Astrocyte (in vitro differentiated cells and primary cell): ENCODE results near the gene MYOZ2. TPM values are rescaled to one million over a fixed set of nuclear protein-coding genes. Genes with fewer than 3 reads are reported as not detected.

ENCODE experiments used
- DNase-seq: peaks from one replicate; pipeline ENCODE4 v3.0.0-alpha.2; 2010; ENCODE audit warnings: low read depth
- FAIRE-seq: peaks from 2 replicates; lab custom pipeline; 2011; peaks lifted over from hg19 to GRCh38; lab: Jason Lieb, UNC
- H2AFZ ChIP-seq: 2 replicates; pipeline ENCODE4 v1.6.0; 2012; ENCODE audit warnings: low read depth, low read length, inconsistent platforms
- H3K27ac ChIP-seq: 2 replicates; pipeline ENCODE4 v1.5.1; 2011; ENCODE audit warnings: low read depth, low read length, inconsistent platforms
- H3K27me3 ChIP-seq: 2 replicates; pipeline ENCODE4 v1.6.0; 2011; ENCODE audit warnings: low read length, inconsistent platforms; ENCODE audit not compliant: insufficient read depth
- H3K36me3 ChIP-seq: 2 replicates; pipeline ENCODE4 v1.5.1; 2011; ENCODE audit warnings: low read length, inconsistent platforms; ENCODE audit not compliant: insufficient read depth
- H3K4me1 ChIP-seq: 2 replicates; pipeline ENCODE4 v1.5.1; 2011; ENCODE audit warnings: low read length, inconsistent platforms; ENCODE audit not compliant: insufficient read depth
- H3K4me2 ChIP-seq: 2 replicates; pipeline ENCODE4 v1.6.0; 2012; ENCODE audit warnings: low read length, inconsistent platforms
- H3K4me3 ChIP-seq: 2 replicates; pipeline ENCODE4 v1.5.1; 2011; ENCODE audit warnings: low read depth, mild to moderate bottlenecking, low read length, inconsistent platforms; ENCODE audit not compliant: insufficient read depth
- H3K79me2 ChIP-seq: 2 replicates; pipeline ENCODE4 v1.6.0; 2012; ENCODE audit warnings: mild to moderate bottlenecking, low read length, inconsistent platforms; ENCODE audit not compliant: insufficient read depth
- H3K9ac ChIP-seq: 2 replicates; pipeline ENCODE4 v1.6.0; 2012; ENCODE audit warnings: mild to moderate bottlenecking, low read length, inconsistent platforms
- H3K9me3 ChIP-seq: 2 replicates; pipeline ENCODE4 v1.5.1; 2012; ENCODE audit warnings: low read depth, mild to moderate bottlenecking, low read length, inconsistent platforms; ENCODE audit not compliant: insufficient read depth
- H4K20me1 ChIP-seq: 2 replicates; pipeline ENCODE4 v1.6.0; 2012; ENCODE audit warnings: low read length, inconsistent platforms; ENCODE audit not compliant: insufficient read depth
- H3K27ac Mint-ChIP-seq: one replicate; pipeline ENCODE4 v1.8.0; 2021; ENCODE audit warnings: mild to moderate bottlenecking, mixed read lengths; ENCODE audit not compliant: unreplicated experiment
- H3K27me3 Mint-ChIP-seq: one replicate; pipeline ENCODE4 v1.8.0; 2021; ENCODE audit warnings: low read depth, mixed read lengths; ENCODE audit not compliant: unreplicated experiment
- H3K36me3 Mint-ChIP-seq: one replicate; pipeline ENCODE4 v1.8.0; 2021; ENCODE audit warnings: low read depth, mixed read lengths; ENCODE audit not compliant: unreplicated experiment
- H3K4me1 Mint-ChIP-seq: one replicate; pipeline ENCODE4 v1.8.0; 2021; ENCODE audit warnings: low read depth, mixed read lengths; ENCODE audit not compliant: unreplicated experiment
- H3K4me3 Mint-ChIP-seq: one replicate; pipeline ENCODE4 v1.8.0; 2021; ENCODE audit warnings: mild to moderate bottlenecking, moderate library complexity, mixed read lengths; ENCODE audit not compliant: unreplicated experiment
- H3K9me3 Mint-ChIP-seq: one replicate; pipeline ENCODE4 v1.8.0; 2021; ENCODE audit warnings: mild to moderate bottlenecking, mixed read lengths; ENCODE audit not compliant: unreplicated experiment
- CTCF ChIP-seq: IDR thresholded peaks from 2 replicates; pipeline ENCODE4 v1.5.1; 2011; ENCODE audit warnings: low read depth, mild to moderate bottlenecking, inconsistent platforms, low read length, moderate library complexity; ENCODE audit not compliant: insufficient read depth
- EZH2 ChIP-seq: IDR thresholded peaks from 2 replicates; pipeline ENCODE4 v1.6.1; 2012; ENCODE audit warnings: mild to moderate bottlenecking, low read length, inconsistent platforms; ENCODE audit not compliant: insufficient read depth
- total RNA-seq: library from RNA; stranded (reverse); gene quantifications from 2 replicates; pipeline ENCODE4 v1.2.1, GENCODE V29; 2021

Gene MYOZ2
- total RNA-seq, 1 donor from 2014 or later, result 1.1 TPM

GRCh38 chr4:119125931-119126330, 9.7 kb upstream of the MYOZ2 start:
- H3K36me3 Mint-ChIP-seq, result no peaks in the 10 kb centered on the region
- H3K9me3 ChIP-seq, result no peaks in the 10 kb centered on the region
- H3K4me2 ChIP-seq, result no peak overlapping the region
- no peak for TF ChIP-seq EZH2
- no peak for TF ChIP-seq CTCF
- no peaks in the 10 kb centered on the region for H3K4me1 ChIP-seq
- no peak overlapping the region for H3K4me3 ChIP-seq
- H3K79me2 ChIP-seq, result no peaks in the 10 kb centered on the region
- FAIRE-seq, result no peak
- no peak overlapping the region for H2AFZ ChIP-seq
- no peak overlapping the region for H3K27ac Mint-ChIP-seq
- H4K20me1 ChIP-seq, result no peaks in the 10 kb centered on the region
- no peak overlapping the region for H3K4me3 Mint-ChIP-seq
- no peaks in the 10 kb centered on the region for H3K27me3 Mint-ChIP-seq
- H3K9me3 Mint-ChIP-seq, result peaks cover 3% of the 10 kb centered on the region
- H3K27me3 ChIP-seq, result no peaks in the 10 kb centered on the region
- no peak for DNase-seq
- H3K4me1 Mint-ChIP-seq, result peaks cover 7% of the 10 kb centered on the region
- no peak overlapping the region for H3K27ac ChIP-seq
- no peaks in the 10 kb centered on the region for H3K36me3 ChIP-seq
- no peak overlapping the region for H3K9ac ChIP-seq

- H3K4me3 Mint-ChIP-seq, result no peak overlapping the region
- H3K27ac Mint-ChIP-seq, result no peak overlapping the region
- H3K4me2 ChIP-seq, result no peak overlapping the region
- H4K20me1 ChIP-seq, result no peaks in the 10 kb centered on the region
- FAIRE-seq (no peak), DNase-seq (no peak)
- no peak overlapping the region for H3K4me3 ChIP-seq
- H3K36me3 ChIP-seq, result no peaks in the 10 kb centered on the region
- TF ChIP-seq CTCF, result no peak
- no peak for TF ChIP-seq EZH2
- H3K9ac ChIP-seq, result no peak overlapping the region
- no peaks in the 10 kb centered on the region for H3K9me3 ChIP-seq
- H2AFZ ChIP-seq, result no peak overlapping the region
- peaks cover 3% of the 10 kb centered on the region for H3K9me3 Mint-ChIP-seq
- H3K4me1 ChIP-seq, result no peaks in the 10 kb centered on the region
- H3K36me3 Mint-ChIP-seq, result no peaks in the 10 kb centered on the region
- H3K27me3 Mint-ChIP-seq, result no peaks in the 10 kb centered on the region
- no peaks in the 10 kb centered on the region for H3K79me2 ChIP-seq
- H3K27ac ChIP-seq, result no peak overlapping the region
- peaks cover 7% of the 10 kb centered on the region for H3K4me1 Mint-ChIP-seq
- no peaks in the 10 kb centered on the region for H3K27me3 ChIP-seq
Measured at GRCh38 chr4:119128148-119128547, 7.5 kb upstream of the MYOZ2 start.

GRCh38 chr4:119130365-119131065, 5.1 kb upstream of the MYOZ2 start:
- DNase-seq (no peak), FAIRE-seq (no peak)
- peaks cover 3% of the 10 kb centered on the region for H3K9me3 Mint-ChIP-seq

More at GRCh38 chr4:119130365-119131065, 5.1 kb upstream of the MYOZ2 start:
- H3K27me3 ChIP-seq, result no peaks in the 10 kb centered on the region
- no peak overlapping the region for H3K9ac ChIP-seq
- H3K27ac ChIP-seq, result no peak overlapping the region
- H3K36me3 ChIP-seq, result no peaks in the 10 kb centered on the region
- no peaks in the 10 kb centered on the region for H4K20me1 ChIP-seq
- H3K4me2 ChIP-seq, result no peak overlapping the region
- TF ChIP-seq EZH2 (no peak), CTCF (no peak)
- Mint-ChIP-seq H3K36me3 (no peaks in the 10 kb centered on the region), H3K4me3 (no peak overlapping the region), H3K4me1 (peaks cover 6% of the 10 kb centered on the region), H3K27ac (no peak overlapping the region), H3K27me3 (no peaks in the 10 kb centered on the region)
- H3K79me2 ChIP-seq, result no peaks in the 10 kb centered on the region
- no peaks in the 10 kb centered on the region for H3K9me3 ChIP-seq
- peak overlapping the region; percentile 37 for H2AFZ ChIP-seq
- H3K4me3 ChIP-seq, result no peak overlapping the region
- no peaks in the 10 kb centered on the region for H3K4me1 ChIP-seq
